H1 (cell line): ENCODE data around the gene DOK6. TPM values are rescaled to one million over a fixed set of nuclear protein-coding genes. Genes with fewer than 3 reads are reported as not detected.

Experiments used
- CTCF ChIA-PET: fragments of 300-600 bp; sonication (Branson Sonifier 250); formaldehyde crosslinking; loops from one replicate; lab custom pipeline; 2021; ENCODE audit not compliant: partially characterized antibody; lab: Charles Lee
- POLR2A ChIA-PET: fragments of 300-600 bp; sonication (Branson Sonifier 250); formaldehyde crosslinking; loops from one replicate; lab custom pipeline; 2021; ENCODE audit warnings: inconsistent platforms; ENCODE audit not compliant: partially characterized antibody; lab: Charles Lee
- DNase-seq, 2 experiments: peaks; one replicate each; pipeline versions ENCODE4 v3.0.0 to v3.0.0-alpha.2; 2010 to 2022; ENCODE audit warnings: low spot score in 2 of 2, low read depth in 1 of 2, mixed read lengths in 1 of 2
- FAIRE-seq: peaks from 2 replicates; lab custom pipeline; 2011; peaks lifted over from hg19 to GRCh38; lab: Jason Lieb, UNC
- H2AFZ ChIP-seq: 2 replicates; pipeline ENCODE4 v1.8.1; 2012; ENCODE audit warnings: low read length, inconsistent platforms
- H2AK5ac ChIP-seq: 2 replicates; pipeline ENCODE4 v1.6.1; 2013; ENCODE audit warnings: low read depth, low read length
- H2BK120ac ChIP-seq: replicated peaks from 2 replicates; pipeline ENCODE3; 2013; ENCODE audit warnings: low read depth, low read length, inconsistent platforms
- H2BK12ac ChIP-seq: 2 replicates; pipeline ENCODE4 v1.6.1; 2013; ENCODE audit warnings: low read depth, low read length
- H2BK15ac ChIP-seq: 2 replicates; pipeline ENCODE4 v1.6.1; 2013; ENCODE audit warnings: low read length
- H2BK20ac ChIP-seq: 2 replicates; pipeline ENCODE4 v1.6.1; 2013; ENCODE audit warnings: low read length
- H2BK5ac ChIP-seq: 2 replicates; pipeline ENCODE4 v1.6.1; 2013; ENCODE audit warnings: low read depth, low read length
- H3K14ac ChIP-seq: 2 replicates; pipeline ENCODE4 v1.6.1; 2013; ENCODE audit warnings: inconsistent platforms; ENCODE audit not compliant: insufficient read length
- H3K18ac ChIP-seq: 2 replicates; pipeline ENCODE4 v1.6.1; 2013; ENCODE audit warnings: low read length; ENCODE audit errors: extremely low read depth
- H3K23ac ChIP-seq: 2 replicates; pipeline ENCODE4 v1.6.1; 2013; ENCODE audit warnings: inconsistent platforms; ENCODE audit not compliant: insufficient read length
- H3K23me2 ChIP-seq: 2 replicates; pipeline ENCODE4 v1.6.1; 2013; ENCODE audit warnings: low read depth, low read length
- H3K27ac ChIP-seq: 2 replicates; pipeline ENCODE4 v1.6.1; 2011; ENCODE audit warnings: low read depth, low read length, inconsistent platforms
- H3K27me3 ChIP-seq, 4 experiments: replicated peaks in 1 of 4; 1 replicate in 1 of 4; 2 replicates in 3 of 4; pipeline versions ENCODE4 v1.6.1 to v1.8.1; 2011 to 2013; ENCODE audit warnings: low read length in 3 of 4, mild to moderate bottlenecking in 3 of 4, inconsistent platforms in 2 of 4, mixed read lengths in 2 of 4, moderate library complexity in 1 of 4; ENCODE audit not compliant: control insufficient read depth in 3 of 4, insufficient read depth in 3 of 4; ENCODE audit errors: extremely low read depth in 1 of 4
- H3K36me3 ChIP-seq, 4 experiments: 2 replicates each; pipeline versions ENCODE4 v1.6.1 to v1.8.1; 2011 to 2013; ENCODE audit warnings: mild to moderate bottlenecking in 4 of 4, low read length in 3 of 4, moderate library complexity in 2 of 4, control low read depth in 1 of 4, inconsistent platforms in 1 of 4; ENCODE audit not compliant: insufficient read depth in 4 of 4, control insufficient read depth in 2 of 4
- H3K4ac ChIP-seq: replicated peaks from 2 replicates; pipeline ENCODE3; 2013; ENCODE audit warnings: low read length, low read depth, mixed read lengths, inconsistent platforms; ENCODE audit not compliant: insufficient read length
- H3K4me1 ChIP-seq, 4 experiments: replicated peaks in 1 of 4; 1 replicate in 1 of 4; 2 replicates in 3 of 4; pipeline versions ENCODE4 v1.6.1 to v1.8.1; 2011 to 2013; ENCODE audit warnings: low read length in 3 of 4, inconsistent platforms in 2 of 4, mixed read lengths in 1 of 4; ENCODE audit not compliant: insufficient read depth in 4 of 4, control insufficient read depth in 3 of 4
- H3K4me2 ChIP-seq, 2 experiments: 2 replicates each; pipeline versions ENCODE4 v1.6.1 to v1.8.1; 2011 to 2013; ENCODE audit warnings: low read depth in 2 of 2, low read length in 2 of 2, control low read depth in 1 of 2, inconsistent platforms in 1 of 2, mild to moderate bottlenecking in 1 of 2; ENCODE audit not compliant: insufficient read depth in 1 of 2
- H3K4me3 ChIP-seq, 4 experiments: fragments of 200-600, 300-600 bp in 1 of 4; sonication (generic), shearing (Covaris generic), sonication (Bioruptor Twin) in 1 of 4; 2 replicates each; pipeline versions ENCODE4 v1.5.1 to v1.8.1; 2011 to 2016; ENCODE audit warnings: low read length in 4 of 4, low read depth in 3 of 4, control low read depth in 2 of 4, inconsistent platforms in 2 of 4, mild to moderate bottlenecking in 2 of 4, mixed read lengths in 1 of 4, moderate library complexity in 1 of 4; ENCODE audit not compliant: insufficient read depth in 2 of 4; ENCODE audit errors: extremely low read depth in 1 of 4
- H3K56ac ChIP-seq: replicated peaks from 2 replicates; pipeline ENCODE3; 2013; ENCODE audit warnings: low read depth, mild to moderate bottlenecking, mixed read lengths, low read length, inconsistent platforms; ENCODE audit not compliant: insufficient read length
- H3K79me1 ChIP-seq: 2 replicates; pipeline ENCODE4 v1.6.1; 2013; ENCODE audit warnings: low read depth, low read length, control low read depth
- H3K79me2 ChIP-seq, 2 experiments: 2 replicates each; pipeline versions ENCODE4 v1.6.1 to v1.8.1; 2012 to 2013; ENCODE audit warnings: low read length in 2 of 2, mild to moderate bottlenecking in 2 of 2, inconsistent platforms in 1 of 2; ENCODE audit not compliant: insufficient read depth in 2 of 2, control insufficient read depth in 1 of 2
- H3K9ac ChIP-seq, 4 experiments: replicated peaks in 1 of 4; 1 replicate in 1 of 4; 2 replicates in 3 of 4; pipeline versions ENCODE4 v1.6.1 to v1.8.1; 2011 to 2013; ENCODE audit warnings: low read depth in 3 of 4, low read length in 3 of 4, control low read depth in 2 of 4, mild to moderate bottlenecking in 2 of 4, moderate library complexity in 2 of 4, inconsistent platforms in 1 of 4; ENCODE audit errors: extremely low read depth in 1 of 4
- H3K9me3 ChIP-seq, 2 experiments: 2 replicates each; pipeline versions ENCODE4 v1.6.1 to v1.8.1; 2012 to 2013; ENCODE audit warnings: mild to moderate bottlenecking in 2 of 2, moderate library complexity in 2 of 2, control low read depth in 1 of 2, inconsistent platforms in 1 of 2, low read depth in 1 of 2, low read length in 1 of 2, mixed read lengths in 1 of 2; ENCODE audit not compliant: insufficient read depth in 2 of 2
- H4K20me1 ChIP-seq, 2 experiments: replicated peaks in 1 of 2; 2 replicates each; pipeline versions ENCODE3 to v1.8.1; 2011 to 2013; ENCODE audit warnings: inconsistent platforms in 2 of 2, low read length in 2 of 2, mild to moderate bottlenecking in 1 of 2; ENCODE audit not compliant: insufficient read depth in 2 of 2, control insufficient read depth in 1 of 2
- H4K5ac ChIP-seq: 2 replicates; pipeline ENCODE4 v1.6.1; 2013; ENCODE audit warnings: low read length, low read depth, mixed read lengths, inconsistent platforms; ENCODE audit not compliant: insufficient read length
- H4K8ac ChIP-seq: 2 replicates; pipeline ENCODE4 v1.8.0; 2013; ENCODE audit warnings: mild to moderate bottlenecking, moderate library complexity, low read length, inconsistent platforms; ENCODE audit not compliant: insufficient read depth; ENCODE audit errors: extremely low read depth
- H4K91ac ChIP-seq: replicated peaks from 2 replicates; pipeline ENCODE3; 2013; ENCODE audit warnings: low read length, mixed read lengths, inconsistent platforms; ENCODE audit not compliant: insufficient read length
- ASH2L ChIP-seq: fragments of 200-600, 300-600 bp; sonication (generic); IDR thresholded peaks from one replicate; pipeline ENCODE4 v1.7.1; 2017; ENCODE audit warnings: low read length
- BCL11A ChIP-seq, 2 experiments: IDR thresholded peaks; one replicate each; pipeline ENCODE4 v1.6.1; 2011; ENCODE audit warnings: low read depth in 2 of 2, low read length in 2 of 2, mild to moderate bottlenecking in 2 of 2
- BRCA1 ChIP-seq: IDR thresholded peaks from 2 replicates; pipeline ENCODE4 v1.6.1; 2012; ENCODE audit warnings: low read depth, low read length, improper control_type of control experiment
- CHD2 ChIP-seq: IDR thresholded peaks from 2 replicates; pipeline ENCODE4 v1.6.1; 2012; ENCODE audit warnings: low read length, improper control_type of control experiment
- EGR1 ChIP-seq: IDR thresholded peaks from 2 replicates; pipeline ENCODE4 v1.6.1; 2011; ENCODE audit warnings: low read depth, low read length, borderline replicate concordance
- EZH2 ChIP-seq: fragments of 200-600 bp; sonication (generic); IDR thresholded peaks from 2 replicates; pipeline ENCODE4 v1.7.1; 2012; ENCODE audit warnings: low read depth, mild to moderate bottlenecking, moderate library complexity, low read length, inconsistent platforms; ENCODE audit not compliant: severe bottlenecking
- GABPA ChIP-seq: IDR thresholded peaks from 2 replicates; pipeline ENCODE4 v1.6.1; 2011; ENCODE audit warnings: mild to moderate bottlenecking, low read length, moderate library complexity, borderline replicate concordance; ENCODE audit not compliant: insufficient read depth
- HDAC6 ChIP-seq: IDR thresholded peaks from one replicate; pipeline ENCODE4 v1.7.1; 2012; ENCODE audit warnings: low read depth, mild to moderate bottlenecking, inconsistent platforms, low read length, moderate library complexity
- KDM1A ChIP-seq: fragments of 200-600, 300-600 bp; sonication (generic); IDR thresholded peaks from 2 replicates; pipeline ENCODE4 v1.7.1; 2016; ENCODE audit warnings: mild to moderate bottlenecking, low read length, borderline replicate concordance
- MAFK ChIP-seq: IDR thresholded peaks from 2 replicates; pipeline ENCODE4 v1.6.1; 2012; ENCODE audit warnings: low read depth, mild to moderate bottlenecking, improper control_type of control experiment, low read length
- MAX ChIP-seq: IDR thresholded peaks from 2 replicates; pipeline ENCODE4 v1.6.1; 2012; ENCODE audit warnings: inconsistent platforms
- RFX5 ChIP-seq: IDR thresholded peaks from 2 replicates; pipeline ENCODE4 v1.6.1; 2011; ENCODE audit warnings: low read depth, low read length, improper control_type of control experiment, borderline replicate concordance
- RXRA ChIP-seq: IDR thresholded peaks from 2 replicates; pipeline ENCODE4 v1.6.1; 2011; ENCODE audit warnings: low read depth, mild to moderate bottlenecking, low read length, moderate library complexity; ENCODE audit not compliant: insufficient read depth
- TAF7 ChIP-seq: optimal IDR thresholded peaks from 2 replicates; pipeline ENCODE3; 2011; ENCODE audit warnings: low read depth, mild to moderate bottlenecking, inconsistent platforms, low read length, moderate library complexity, borderline replicate concordance
- WGBS, 2 experiments: shearing (Covaris generic) in 1 of 2; methylation state at CpG; one replicate each; pipeline versions ENCODE4 v1.1.6 to v1.1.7; 2013 to 2015; ENCODE audit warnings: low lambda C conversion rate in 2 of 2, mixed read lengths in 2 of 2, inconsistent platforms in 1 of 2, low coverage in 1 of 2, missing lambda C conversion rate in 1 of 2; ENCODE audit not compliant: insufficient replicate concordance in 2 of 2, insufficient coverage in 1 of 2, insufficient read length in 1 of 2; ENCODE audit errors: extremely low coverage in 1 of 2, missing lambda C conversion rate in 1 of 2; 5-methylcytosine and 5-hydroxymethylcytosine counted together
- polyA plus RNA-seq, 7 experiments: library from polyadenylated mRNA; depleted of rRNA in 3 of 7; stranded (reverse) in 5 of 7; unstranded in 2 of 7; fragments of >200 nt in 5 of 7; fragments of 200-250 nt in 2 of 7; gene quantifications; 1 replicate in 5 of 7; 2 replicates in 1 of 7; 4 replicates in 1 of 7; pipeline versions ENCODE4 v1.2.1 to v1.2.3, GENCODE V29; 2011 to 2013; ENCODE audit warnings: missing spikeins in 2 of 7, mixed read lengths in 2 of 7
- total RNA-seq: library from RNA; stranded (reverse); fragmentation: NEBNext Ultra II Directional; extraction: Animal tissue kit (Norgen Biotek cat#: 25700); gene quantifications from 2 replicates; pipeline ENCODE4 v1.2.1, GENCODE V29; 2021

DOK6 gene
- total and polyA plus RNA-seq, 2 of the 8 experiments (the other 6 are each of a cell fraction or from before 2014, with no cell fraction given) = 0.33 to 0.50 TPM

- Histone ChIP-seq H3K27ac (no peak overlapping the region), H3K4me1 (peaks cover 0 to 8% (median 0%) of the 10 kb centered on the region in 4 experiments; a peak in 2 of 7 replicates), H2BK12ac (no peak overlapping the region), H3K4ac (no peak overlapping the region), H2BK5ac (no peak overlapping the region), H3K4me3 (no peak overlapping the region), H3K9ac (no peak overlapping the region), H3K23ac (no peak overlapping the region), H2AFZ (no peak overlapping the region), H4K5ac (no peak overlapping the region), H4K91ac (no peak overlapping the region), H3K27me3 (no peaks in the 10 kb centered on the region), H2BK120ac (no peak overlapping the region), H4K8ac (no peak overlapping the region), H2AK5ac (no peak overlapping the region), H3K79me1 (no peaks in the 10 kb centered on the region), H3K36me3 (no peaks in the 10 kb centered on the region; a peak in 1 of 8 replicates), H3K14ac (no peak overlapping the region), H3K56ac (no peak overlapping the region), H3K9me3 (no peaks in the 10 kb centered on the region), H4K20me1 (no peaks in the 10 kb centered on the region), H2BK20ac (no peak overlapping the region), H3K79me2 (no peaks in the 10 kb centered on the region), H3K4me2 (no peak overlapping the region), H2BK15ac (no peak overlapping the region), H3K18ac (no peak overlapping the region), H3K23me2 (no peaks in the 10 kb centered on the region)
- 93% methylated on average over 2 of the region's 2 CpGs; no CpG with 5 or more reads in 1 of the 2 experiments for WGBS, 2 experiments
- DNase-seq = no peak
- FAIRE-seq = no peak
- CTCF ChIA-PET = interaction anchor here (1.7 kb wide), 1 partner anchor 100 kb away, joined by 3 read pairs; no protein-coding TSS in a partner anchor
- POLR2A ChIA-PET = no interaction called here
- TF ChIP-seq RXRA (no peak), KDM1A (no peak), EGR1 (no peak), RFX5 (no peak), GABPA (no peak), BCL11A (IDR thresholded peaks at IDR 0.05; ENCODE audit: low read depth in 2 of 2, low read length in 2 of 2) (no peak), MAFK (no peak), EZH2 (no peak), ASH2L (no peak), MAX (no peak), CHD2 (no peak), TAF7 (no peak), BRCA1 (no peak), HDAC6 (no peak)
Measured at GRCh38 chr18:69844656-69845055, 444.0 kb downstream of the DOK6 start.
